Endothelial cell of umbilical vein (primary cell): Measurements from ENCODE around the gene RGS7. TPM values are rescaled to one million over a fixed set of nuclear protein-coding genes. Genes with fewer than 3 reads are reported as not detected.

Experiments
- BruUV-seq: library from RNA; stranded (reverse); fragments of 400-500 nt; replicated peaks from 2 replicates; lab custom pipeline; 2021; lab: Mats Ljungman, UMichigan
- CTCF ChIA-PET: fragments of 300-600, 350-600 bp; sonication (Branson Sonifier 250); formaldehyde crosslinking; loops from one replicate; lab custom pipeline; 2021; ENCODE audit warnings: antibody characterized with exemption, inconsistent platforms; lab: Charles Lee
- POLR2A ChIA-PET: fragments of 300-600, 350-600 bp; sonication (Branson Sonifier 250); formaldehyde crosslinking; loops from one replicate; lab custom pipeline; 2021; ENCODE audit warnings: antibody characterized with exemption, inconsistent platforms; lab: Charles Lee
- DNase-seq: peaks from one replicate; pipeline ENCODE4 v3.0.0-alpha.2; 2011; ENCODE audit warnings: low read depth, low spot score
- FAIRE-seq: peaks from 2 replicates; lab custom pipeline; 2011; peaks lifted over from hg19 to GRCh38; lab: Jason Lieb, UNC
- H2AFZ ChIP-seq: 2 replicates; pipeline ENCODE4 v1.6.0; 2012; ENCODE audit warnings: low read depth, low read length, control low read depth, inconsistent platforms
- H3K27ac ChIP-seq: 2 replicates; pipeline ENCODE4 v1.5.1; 2011; ENCODE audit warnings: low read depth, mild to moderate bottlenecking, control low read depth, low read length, moderate library complexity; ENCODE audit not compliant: insufficient read depth
- H3K27me3 ChIP-seq, 2 experiments: 2 replicates each; pipeline versions ENCODE4 v1.6.0 to v1.6.1; 2011; ENCODE audit warnings: low read length in 2 of 2, mixed read lengths in 1 of 2; ENCODE audit not compliant: control insufficient read depth in 2 of 2, insufficient read depth in 2 of 2
- H3K36me3 ChIP-seq, 2 experiments: 2 replicates in 1 of 2; 3 replicates in 1 of 2; pipeline ENCODE4 v1.5.1; 2011; ENCODE audit warnings: low read length in 2 of 2, mild to moderate bottlenecking in 1 of 2, moderate library complexity in 1 of 2; ENCODE audit not compliant: control insufficient read depth in 2 of 2, insufficient read depth in 2 of 2; ENCODE audit errors: extremely low read depth in 1 of 2
- H3K4me1 ChIP-seq: 3 replicates; pipeline ENCODE4 v1.5.1; 2011; ENCODE audit warnings: mild to moderate bottlenecking, low read length; ENCODE audit not compliant: control insufficient read depth, insufficient read depth; ENCODE audit errors: extremely low read depth
- H3K4me2 ChIP-seq: 2 replicates; pipeline ENCODE4 v1.6.1; 2011; ENCODE audit warnings: low read length, control low read depth, mixed read lengths; ENCODE audit not compliant: insufficient read depth
- H3K4me3 ChIP-seq, 3 experiments: fragments of 200-600 bp in 1 of 3; sonication (generic), shearing (Covaris generic) in 1 of 3; replicated peaks in 1 of 3; 2 replicates each; pipeline ENCODE4 v1.5.1; 2011 to 2016; ENCODE audit warnings: control low read depth in 3 of 3, low read length in 3 of 3, mild to moderate bottlenecking in 2 of 3, inconsistent platforms in 1 of 3, low read depth in 1 of 3, moderate library complexity in 1 of 3; ENCODE audit not compliant: insufficient read depth in 1 of 3
- H3K79me2 ChIP-seq: 2 replicates; pipeline ENCODE4 v1.6.0; 2012; ENCODE audit warnings: low read length, inconsistent platforms; ENCODE audit not compliant: control insufficient read depth, insufficient read depth
- H3K9ac ChIP-seq: replicated peaks from 2 replicates; pipeline ENCODE3; 2011; ENCODE audit warnings: low read length, control low read depth; ENCODE audit not compliant: insufficient read depth; ENCODE audit errors: extremely low read depth
- H3K9me1 ChIP-seq: replicated peaks from 3 replicates; pipeline ENCODE4 v1.6.0; 2011; ENCODE audit warnings: mild to moderate bottlenecking, low read length; ENCODE audit not compliant: control insufficient read depth, insufficient read depth; ENCODE audit errors: extremely low read depth
- H3K9me3 ChIP-seq: replicated peaks from 2 replicates; pipeline ENCODE4 v1.5.1; 2012; ENCODE audit warnings: low read length, inconsistent platforms; ENCODE audit not compliant: control insufficient read depth, insufficient read depth
- H4K20me1 ChIP-seq: replicated peaks from 2 replicates; pipeline ENCODE3; 2011; ENCODE audit warnings: mild to moderate bottlenecking, low read length; ENCODE audit not compliant: control insufficient read depth, insufficient read depth; ENCODE audit errors: extremely low read depth
- CTCF ChIP-seq, 2 donors: IDR thresholded peaks; 1 replicate in 1 of 2; 2 replicates in 1 of 2; pipeline ENCODE4 v1.5.1; 2011; ENCODE audit warnings: low read length in 2 of 2, mild to moderate bottlenecking in 2 of 2, moderate library complexity in 2 of 2, control low read depth in 1 of 2, inconsistent platforms in 1 of 2, low read depth in 1 of 2; ENCODE audit not compliant: insufficient read depth in 1 of 2; ENCODE audit errors: extremely low read depth in 1 of 2
- EZH2 ChIP-seq: IDR thresholded peaks from 2 replicates; pipeline ENCODE4 v1.6.1; 2012; ENCODE audit warnings: borderline replicate concordance, low read depth, mild to moderate bottlenecking, moderate library complexity, low read length, inconsistent platforms; ENCODE audit not compliant: severe bottlenecking
- FOS ChIP-seq: IDR thresholded peaks from 2 replicates; pipeline ENCODE4 v1.6.1; 2011; ENCODE audit warnings: mild to moderate bottlenecking, low read length, moderate library complexity, borderline replicate concordance; ENCODE audit not compliant: insufficient read depth
- GATA2 ChIP-seq: IDR thresholded peaks from 2 replicates; pipeline ENCODE4 v1.7.0; 2011; ENCODE audit warnings: low read depth, mild to moderate bottlenecking, moderate library complexity, mixed read lengths, low read length; ENCODE audit not compliant: insufficient read length, insufficient read depth
- JUN ChIP-seq: IDR thresholded peaks from 2 replicates; pipeline ENCODE4 v1.6.1; 2011; ENCODE audit warnings: borderline replicate concordance, low read depth; ENCODE audit not compliant: insufficient read length, insufficient read depth
- MAX ChIP-seq: IDR thresholded peaks from 2 replicates; pipeline ENCODE4 v1.6.1; 2011; ENCODE audit not compliant: insufficient read depth, insufficient read length
- MYC ChIP-seq: IDR thresholded peaks from one replicate; pipeline ENCODE4 v1.6.1; 2011; ENCODE audit warnings: mild to moderate bottlenecking, low read depth, low read length
- POLR2A ChIP-seq: IDR thresholded peaks from 2 replicates; pipeline ENCODE4 v1.6.1; 2012; ENCODE audit warnings: low read depth, mild to moderate bottlenecking, control low read depth, low read length
- POLR2AphosphoS5 ChIP-seq: IDR thresholded peaks from 2 replicates; pipeline ENCODE4 v1.6.1; 2012; ENCODE audit warnings: low read depth, mild to moderate bottlenecking, control low read depth, low read length, moderate library complexity; ENCODE audit not compliant: insufficient read depth
- dilution Hi-C: fragments of 300-500 bp; cut with MboI; formaldehyde crosslinking; loops from one replicate; pipeline ENCODE4 v1.15.0; 2019; ENCODE audit warnings: low sequenced_read_pairs; ENCODE audit not compliant: extremely low pct_ligation_motif_present
- intact Hi-C: fragments of 100-400 bp; cut with micrococcal nuclease; formaldehyde crosslinking; loops from one replicate; pipeline ENCODE4 v1.10.0; 2022
- polyA plus RNA-seq, 4 experiments: library from polyadenylated mRNA; depleted of rRNA in 3 of 4; stranded (reverse) in 3 of 4; unstranded in 1 of 4; fragments of >200 nt; gene quantifications; 2 replicates each; pipeline versions ENCODE4 v1.2.1 to v1.2.3, GENCODE V29; 2011 to 2012; ENCODE audit warnings: missing spikeins in 1 of 4
- total RNA-seq: library from RNA; stranded (reverse); gene quantifications from 2 replicates; pipeline ENCODE4 v1.2.3, GENCODE V29; 2021

RGS7 gene
- total and polyA plus RNA-seq, 2 donors (not counting 3 experiments of a cell fraction or from before 2014, with no cell fraction given) = 0.43 to 0.44 TPM

- no TSS peak for BruUV-seq
- Histone ChIP-seq H3K27me3 (no peaks in the 10 kb centered on the region), H3K27ac (no peak overlapping the region), H3K9me3 (no peaks in the 10 kb centered on the region), H3K79me2 (no peaks in the 10 kb centered on the region), H3K4me2 (no peak overlapping the region), H3K9me1 (no peaks in the 10 kb centered on the region), H4K20me1 (no peaks in the 10 kb centered on the region), H3K36me3 (no peaks in the 10 kb centered on the region), H3K9ac (no peak overlapping the region), H3K4me3 (no peak overlapping the region), H2AFZ (no peak overlapping the region), H3K4me1 (no peaks in the 10 kb centered on the region)
- intact Hi-C loops (no loop called here), dilution Hi-C loops (no loop called here)
- ChIA-PET CTCF (no interaction called here), POLR2A (no interaction called here)
- FAIRE-seq (no peak), DNase-seq (no peak)
- TF ChIP-seq POLR2AphosphoS5 (no peak), EZH2 (no peak), JUN (no peak), GATA2 (no peak), MAX (no peak), MYC (no peak), CTCF (IDR thresholded peaks at IDR 0.05; ENCODE audit: extremely low read depth in 1 of 2, insufficient read depth in 1 of 2, low read depth in 1 of 2, low read length in 2 of 2) (no peak), POLR2A (no peak), FOS (no peak)
These were observed 127.3 kb downstream of the RGS7 start for GRCh38 chr1:241229711-241230110.
